Karpas-422 (cell line): ENCODE measurements around the gene PREP. TPM values are rescaled to one million over a fixed set of nuclear protein-coding genes. Genes with fewer than 3 reads are reported as not detected.

Experiments
- DNase-seq: peaks from one replicate; pipeline ENCODE4 v3.0.0-alpha.2; 2015
- H2AFZ ChIP-seq: fragments of 200-600 bp; sonication (generic); 2 replicates; pipeline ENCODE4 v1.6.1; 2014; ENCODE audit warnings: antibody characterized with exemption, low read length, mixed read lengths
- H3K27ac ChIP-seq: fragments of 200-600 bp; sonication (generic); 2 replicates; pipeline ENCODE4 v1.5.1; 2014; ENCODE audit warnings: mild to moderate bottlenecking, low read length, moderate library complexity
- H3K27me3 ChIP-seq: fragments of 200-600 bp; sonication (generic); 2 replicates; pipeline ENCODE4 v1.6.1; 2014; ENCODE audit warnings: low read length, mixed read lengths
- H3K36me3 ChIP-seq: fragments of 200-600 bp; sonication (generic); 2 replicates; pipeline ENCODE4 v1.6.1; 2014; ENCODE audit warnings: low read length, mixed read lengths; ENCODE audit not compliant: insufficient read depth
- H3K4me1 ChIP-seq: fragments of 200-600 bp; sonication (generic); 2 replicates; pipeline ENCODE4 v1.6.1; 2014; ENCODE audit warnings: mild to moderate bottlenecking, low read length, mixed read lengths
- H3K4me2 ChIP-seq: fragments of 200-600 bp; sonication (generic); 2 replicates; pipeline ENCODE4 v1.6.1; 2014; ENCODE audit warnings: low read length, low read depth, mild to moderate bottlenecking; ENCODE audit not compliant: poor library complexity, severe bottlenecking
- H3K4me3 ChIP-seq: fragments of 200-600 bp; sonication (generic); 2 replicates; pipeline ENCODE4 v1.5.1; 2014; ENCODE audit warnings: mild to moderate bottlenecking, antibody characterized with exemption, low read length, mixed read lengths
- H3K79me2 ChIP-seq: fragments of 200-600 bp; sonication (generic); 2 replicates; pipeline ENCODE4 v1.6.1; 2014; ENCODE audit warnings: mild to moderate bottlenecking, low read length, mixed read lengths
- H3K9ac ChIP-seq: fragments of 200-600 bp; sonication (generic); 2 replicates; pipeline ENCODE4 v1.6.0; 2014; ENCODE audit warnings: low read length
- H3K9me2 ChIP-seq: fragments of 200-600 bp; sonication (generic), shearing (Covaris generic); replicated peaks from 2 replicates; pipeline ENCODE4 v1.6.0; 2014; ENCODE audit warnings: mild to moderate bottlenecking, low read length, moderate library complexity; ENCODE audit not compliant: insufficient read depth
- H3K9me3 ChIP-seq: fragments of 300-700, 200-600 bp; sonication (generic); 2 replicates; pipeline ENCODE4 v1.6.1; 2014; ENCODE audit warnings: low read length, mixed read lengths
- H4K20me1 ChIP-seq: fragments of 200-600 bp; sonication (generic); 2 replicates; pipeline ENCODE4 v1.6.1; 2014; ENCODE audit warnings: mild to moderate bottlenecking, antibody characterized with exemption, low read length, low read depth; ENCODE audit not compliant: insufficient read depth
- total RNA-seq: library from RNA; depleted of rRNA; stranded (reverse); fragments of >200 nt; shearing (Covaris generic); gene quantifications from 2 replicates; pipeline ENCODE4 v1.2.3, GENCODE V29; 2014; ENCODE audit warnings: low replicate concordance

PREP gene
- total RNA-seq, 1 experiment from 2014 or later: 18.4 TPM

GRCh38 chr6:105263685-105264610, 138.9 kb downstream of the PREP start:
- Histone ChIP-seq H2AFZ (no peak overlapping the region), H3K27ac (no peak overlapping the region), H3K9me2 (no peaks in the 10 kb centered on the region), H3K27me3 (0 out of 2 replicates have a peak, but pooled peaks cover 4% of the 10 kb centered on the region), H3K4me3 (no peak overlapping the region), H3K9me3 (peaks cover 4% of the 10 kb centered on the region), H3K9ac (no peak overlapping the region), H3K36me3 (no peaks in the 10 kb centered on the region), H4K20me1 (no peaks in the 10 kb centered on the region), H3K4me1 (peaks cover 1% of the 10 kb centered on the region; the same call in 1 of the 2 replicates), H3K79me2 (no peaks in the 10 kb centered on the region), H3K4me2 (no peak overlapping the region)
- no peak for DNase-seq

GRCh38 chr6:105259913-105260889, 142.7 kb downstream of the PREP start:
- no peaks in the 10 kb centered on the region for H4K20me1 ChIP-seq
- no peak overlapping the region for H3K4me2 ChIP-seq
- no peak overlapping the region for H3K4me3 ChIP-seq
- H3K36me3 ChIP-seq: no peaks in the 10 kb centered on the region
- H3K27ac ChIP-seq: no peak overlapping the region
- H3K9me2 ChIP-seq: no peaks in the 10 kb centered on the region
- no peak for DNase-seq
- H3K79me2 ChIP-seq: no peaks in the 10 kb centered on the region
- no peak overlapping the region for H3K9ac ChIP-seq
- no peaks in the 10 kb centered on the region for H3K9me3 ChIP-seq
- peaks cover 26% of the 10 kb centered on the region for H3K4me1 ChIP-seq
- H3K27me3 ChIP-seq: no peaks in the 10 kb centered on the region
- no peak overlapping the region for H2AFZ ChIP-seq

GRCh38 chr6:105258816-105259215, 144.1 kb downstream of the PREP start:
- Histone ChIP-seq H3K79me2 (no peaks in the 10 kb centered on the region), H2AFZ (no peak overlapping the region), H3K36me3 (no peaks in the 10 kb centered on the region), H3K4me2 (peak overlapping the region; percentile 58), H3K9me2 (no peaks in the 10 kb centered on the region), H3K9me3 (no peaks in the 10 kb centered on the region), H3K4me3 (no peak overlapping the region), H4K20me1 (no peaks in the 10 kb centered on the region), H3K4me1 (peaks cover 26% of the 10 kb centered on the region), H3K27me3 (no peaks in the 10 kb centered on the region), H3K27ac (no peak overlapping the region), H3K9ac (no peak overlapping the region)
- no peak for DNase-seq

- Histone ChIP-seq H3K4me1 (peaks cover 26% of the 10 kb centered on the region), H3K27ac (peak overlapping the region; percentile 41), H3K4me2 (peak overlapping the region; percentile 58), H3K9me2 (no peaks in the 10 kb centered on the region), H4K20me1 (no peaks in the 10 kb centered on the region), H3K79me2 (no peaks in the 10 kb centered on the region), H3K36me3 (no peaks in the 10 kb centered on the region), H3K27me3 (no peaks in the 10 kb centered on the region), H3K4me3 (peak overlapping the region; percentile 10; the same call in 1 of the 2 replicates), H3K9me3 (no peaks in the 10 kb centered on the region), H3K9ac (no peak overlapping the region), H2AFZ (no peak overlapping the region)
- no peak for DNase-seq
Measured at GRCh38 chr6:105257340-105257739, 145.5 kb downstream of the PREP start.

- H3K9me2 ChIP-seq: no peaks in the 10 kb centered on the region
- H4K20me1 ChIP-seq: no peaks in the 10 kb centered on the region
- no peaks in the 10 kb centered on the region for H3K27me3 ChIP-seq
- H3K4me3 ChIP-seq: no peak overlapping the region
- no peak overlapping the region for H3K9ac ChIP-seq
- H3K9me3 ChIP-seq: no peaks in the 10 kb centered on the region
- no peak overlapping the region for H2AFZ ChIP-seq
- no peaks in the 10 kb centered on the region for H3K79me2 ChIP-seq
- no peaks in the 10 kb centered on the region for H3K36me3 ChIP-seq
- no peak overlapping the region for H3K27ac ChIP-seq
- peak overlapping the region; percentile 58 for H3K4me2 ChIP-seq
- no peak for DNase-seq
- peaks cover 26% of the 10 kb centered on the region for H3K4me1 ChIP-seq
Measured at GRCh38 chr6:105256619-105257018, 146.3 kb downstream of the PREP start.

DNA sequence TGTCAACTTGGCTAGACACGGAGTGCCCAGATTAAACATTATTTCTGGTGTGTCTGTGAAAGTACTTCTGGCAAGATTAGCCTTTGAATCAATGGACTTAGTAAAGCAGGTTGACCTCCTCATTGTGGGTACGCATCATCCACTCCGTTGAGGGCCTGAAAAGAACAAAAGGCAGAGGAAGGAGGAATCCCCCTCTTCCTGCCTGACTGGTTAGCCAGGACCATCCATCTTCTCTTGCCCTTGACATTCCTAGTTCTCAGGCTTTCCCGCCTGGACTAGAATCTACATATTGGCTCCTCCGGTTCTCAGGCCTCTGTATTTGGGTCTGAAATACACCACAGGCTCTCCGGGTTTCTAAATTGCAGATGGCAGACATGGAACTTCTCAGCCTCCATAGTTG, 149.1 kb downstream of the PREP start:
- no peaks in the 10 kb centered on the region for H3K79me2 ChIP-seq
- no peak overlapping the region for H2AFZ ChIP-seq
- no peaks in the 10 kb centered on the region for H4K20me1 ChIP-seq
- DNase-seq: no peak
- H3K9ac ChIP-seq: no peak overlapping the region
- H3K27ac ChIP-seq: no peak overlapping the region
- H3K4me2 ChIP-seq: no peak overlapping the region
- no peaks in the 10 kb centered on the region for H3K27me3 ChIP-seq
- H3K36me3 ChIP-seq: no peaks in the 10 kb centered on the region
- H3K4me3 ChIP-seq: no peak overlapping the region
- no peaks in the 10 kb centered on the region for H3K9me3 ChIP-seq
- H3K9me2 ChIP-seq: no peaks in the 10 kb centered on the region
- peaks cover 23% of the 10 kb centered on the region for H3K4me1 ChIP-seq

DNA sequence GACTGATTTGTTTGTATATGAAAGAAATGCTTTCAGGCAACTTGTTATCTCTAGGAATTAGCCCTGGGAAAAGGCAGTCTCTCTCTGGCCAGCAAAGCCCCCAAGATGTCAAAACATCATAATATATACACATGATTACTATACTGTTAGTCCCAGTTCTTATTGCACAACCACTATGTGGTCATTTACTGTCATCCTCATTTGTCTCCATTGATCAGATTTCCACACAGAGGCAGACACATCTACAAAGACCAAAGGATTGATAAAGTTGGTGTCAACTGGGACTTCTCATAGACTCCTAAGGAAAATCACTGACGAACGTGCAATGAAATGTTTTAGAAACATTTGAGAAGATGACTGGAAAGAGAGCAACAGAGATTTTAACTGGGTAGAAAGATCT, 151.2 kb downstream of the PREP start:
- Histone ChIP-seq H3K9me2 (no peaks in the 10 kb centered on the region), H3K27ac (no peak overlapping the region), H2AFZ (no peak overlapping the region), H3K9me3 (no peaks in the 10 kb centered on the region), H3K4me2 (no peak overlapping the region), H3K4me3 (no peak overlapping the region), H3K9ac (no peak overlapping the region), H3K79me2 (no peaks in the 10 kb centered on the region), H4K20me1 (no peaks in the 10 kb centered on the region), H3K4me1 (peaks cover 2% of the 10 kb centered on the region), H3K36me3 (no peaks in the 10 kb centered on the region), H3K27me3 (no peaks in the 10 kb centered on the region)
- DNase-seq: no peak

DNA sequence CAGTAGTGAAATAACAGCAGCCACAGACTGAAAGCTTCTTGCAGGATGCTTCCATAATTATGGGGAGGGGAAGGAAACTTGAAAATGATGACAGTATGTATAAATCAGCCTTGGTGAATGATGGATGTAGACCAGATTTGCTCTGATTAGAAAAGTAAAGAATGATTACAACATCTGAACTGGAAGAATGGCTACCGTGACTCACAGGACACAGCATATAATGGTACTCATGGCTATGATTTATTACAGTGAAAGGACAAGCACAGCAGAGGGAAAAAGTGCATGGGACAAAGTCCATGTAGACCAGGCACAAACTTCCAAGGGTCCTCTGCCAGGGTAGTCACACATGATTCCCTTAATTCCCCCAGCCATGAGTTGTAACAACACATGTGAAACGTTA, 152.3 kb downstream of the PREP start:
- H3K9me3 ChIP-seq: no peaks in the 10 kb centered on the region
- H4K20me1 ChIP-seq: no peaks in the 10 kb centered on the region
- no peaks in the 10 kb centered on the region for H3K27me3 ChIP-seq
- H3K36me3 ChIP-seq: no peaks in the 10 kb centered on the region
- H3K4me3 ChIP-seq: no peak overlapping the region
- no peak overlapping the region for H3K27ac ChIP-seq
- H3K4me2 ChIP-seq: no peak overlapping the region
- H3K9me2 ChIP-seq: no peaks in the 10 kb centered on the region
- H3K9ac ChIP-seq: no peak overlapping the region
- no peak for DNase-seq
- H2AFZ ChIP-seq: no peak overlapping the region
- no peaks in the 10 kb centered on the region for H3K79me2 ChIP-seq
- no peaks in the 10 kb centered on the region for H3K4me1 ChIP-seq
